Prostate gland (tissue), 2 donors: Measurements from ENCODE around the gene GTF2H3.

ENCODE experiments used
- POLR2A ChIP-seq: fragments of 450-650 bp; IDR thresholded peaks from one replicate; pipeline ENCODE4 v1.6.1; 2016; ENCODE audit warnings: antibody characterized with exemption, mild to moderate bottlenecking
- POLR2AphosphoS5 ChIP-seq: sonication (generic); formaldehyde crosslinking; IDR thresholded peaks from one replicate; pipeline ENCODE4 v1.6.1; 2017; ENCODE audit warnings: antibody characterized with exemption
- TF ChIP-seq, protein P1 (sequence below), 4 experiments: fragments of 200-600 bp in 2 of 4; fragments of 450-650 bp in 2 of 4; sonication (generic) in 2 of 4; IDR thresholded peaks; 1 replicate in 3 of 4; 2 replicates in 1 of 4; pipeline ENCODE4 v1.5.1; 2016 to 2019; ENCODE audit warnings: antibody characterized with exemption in 4 of 4, mild to moderate bottlenecking in 2 of 4, moderate library complexity in 2 of 4

DNA sequence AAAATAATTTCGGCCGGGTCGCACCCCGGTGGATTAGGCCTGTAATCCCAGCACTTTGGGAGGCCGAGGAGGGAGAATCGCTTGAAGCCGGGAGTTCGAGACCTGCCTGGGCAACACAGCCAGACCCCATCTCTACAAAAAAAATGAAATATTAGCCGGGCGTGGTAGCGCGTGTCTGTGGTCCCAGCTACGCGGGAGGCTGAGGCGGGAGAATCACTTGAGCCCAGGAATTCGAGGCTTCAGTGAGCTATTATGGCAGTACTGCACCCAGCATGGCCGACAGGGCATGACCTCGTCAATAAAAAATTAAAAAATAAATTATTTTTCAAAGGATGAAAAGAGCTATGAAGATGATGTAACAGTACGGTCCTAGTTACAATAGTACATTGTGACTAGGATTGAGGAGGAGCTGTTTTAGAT, 523 bp downstream of the GTF2H3 start:
- TF ChIP-seq, protein P1, sequence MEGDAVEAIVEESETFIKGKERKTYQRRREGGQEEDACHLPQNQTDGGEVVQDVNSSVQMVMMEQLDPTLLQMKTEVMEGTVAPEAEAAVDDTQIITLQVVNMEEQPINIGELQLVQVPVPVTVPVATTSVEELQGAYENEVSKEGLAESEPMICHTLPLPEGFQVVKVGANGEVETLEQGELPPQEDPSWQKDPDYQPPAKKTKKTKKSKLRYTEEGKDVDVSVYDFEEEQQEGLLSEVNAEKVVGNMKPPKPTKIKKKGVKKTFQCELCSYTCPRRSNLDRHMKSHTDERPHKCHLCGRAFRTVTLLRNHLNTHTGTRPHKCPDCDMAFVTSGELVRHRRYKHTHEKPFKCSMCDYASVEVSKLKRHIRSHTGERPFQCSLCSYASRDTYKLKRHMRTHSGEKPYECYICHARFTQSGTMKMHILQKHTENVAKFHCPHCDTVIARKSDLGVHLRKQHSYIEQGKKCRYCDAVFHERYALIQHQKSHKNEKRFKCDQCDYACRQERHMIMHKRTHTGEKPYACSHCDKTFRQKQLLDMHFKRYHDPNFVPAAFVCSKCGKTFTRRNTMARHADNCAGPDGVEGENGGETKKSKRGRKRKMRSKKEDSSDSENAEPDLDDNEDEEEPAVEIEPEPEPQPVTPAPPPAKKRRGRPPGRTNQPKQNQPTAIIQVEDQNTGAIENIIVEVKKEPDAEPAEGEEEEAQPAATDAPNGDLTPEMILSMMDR (IDR thresholded peaks at IDR 0.05): no peak
- TF ChIP-seq POLR2A (no peak), POLR2AphosphoS5 (no peak)
